ENCODE data around the gene HSF4.

HSF4 gene

DNA sequence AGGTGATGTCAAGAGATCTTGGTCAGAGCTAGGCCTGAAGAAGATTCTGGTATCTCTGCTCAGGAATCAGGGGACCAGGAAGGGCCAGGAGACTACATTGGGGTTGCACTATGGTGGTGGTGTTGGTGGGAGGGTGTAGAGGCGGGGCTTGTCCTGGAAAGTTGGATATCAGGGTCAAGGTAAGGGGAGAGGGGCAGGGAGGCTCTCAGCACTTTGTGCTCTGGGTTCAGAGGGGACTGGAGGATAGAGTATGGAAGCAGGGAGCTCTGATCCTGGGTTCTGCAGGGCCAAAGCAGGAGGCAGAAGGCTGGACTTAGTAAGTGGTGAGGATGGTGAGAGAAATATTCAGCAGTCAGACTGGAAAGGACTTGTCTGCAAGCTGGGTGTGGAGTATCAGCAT is 8.8 kb downstream of the HSF4 start:
- peaks cover 72% of the 10 kb centered on the region for H3K27me3 ChIP-seq (ENCODE audit: control insufficient read depth, low read length)
- TF ChIP-seq EZH2phosphoT487 (IDR thresholded peaks at IDR 0.05; ENCODE audit: borderline replicate concordance, low read length) = no peak
- TF ChIP-seq, protein P1, sequence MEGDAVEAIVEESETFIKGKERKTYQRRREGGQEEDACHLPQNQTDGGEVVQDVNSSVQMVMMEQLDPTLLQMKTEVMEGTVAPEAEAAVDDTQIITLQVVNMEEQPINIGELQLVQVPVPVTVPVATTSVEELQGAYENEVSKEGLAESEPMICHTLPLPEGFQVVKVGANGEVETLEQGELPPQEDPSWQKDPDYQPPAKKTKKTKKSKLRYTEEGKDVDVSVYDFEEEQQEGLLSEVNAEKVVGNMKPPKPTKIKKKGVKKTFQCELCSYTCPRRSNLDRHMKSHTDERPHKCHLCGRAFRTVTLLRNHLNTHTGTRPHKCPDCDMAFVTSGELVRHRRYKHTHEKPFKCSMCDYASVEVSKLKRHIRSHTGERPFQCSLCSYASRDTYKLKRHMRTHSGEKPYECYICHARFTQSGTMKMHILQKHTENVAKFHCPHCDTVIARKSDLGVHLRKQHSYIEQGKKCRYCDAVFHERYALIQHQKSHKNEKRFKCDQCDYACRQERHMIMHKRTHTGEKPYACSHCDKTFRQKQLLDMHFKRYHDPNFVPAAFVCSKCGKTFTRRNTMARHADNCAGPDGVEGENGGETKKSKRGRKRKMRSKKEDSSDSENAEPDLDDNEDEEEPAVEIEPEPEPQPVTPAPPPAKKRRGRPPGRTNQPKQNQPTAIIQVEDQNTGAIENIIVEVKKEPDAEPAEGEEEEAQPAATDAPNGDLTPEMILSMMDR (IDR thresholded peaks at IDR 0.05; ENCODE audit: low read depth, low read length, poor library complexity, severe bottlenecking) = no peak
- no peaks in the 10 kb centered on the region for H3K9me2 ChIP-seq (replicated peaks; ENCODE audit: control insufficient read depth, low read length)
- H4K20me1 ChIP-seq (ENCODE audit: control insufficient read depth, insufficient read depth, low read depth, low read length) = no peaks in the 10 kb centered on the region
- no peaks in the 10 kb centered on the region for H3K9me3 ChIP-seq (ENCODE audit: control insufficient read depth, insufficient read depth, low read length)
- H3K4me3 ChIP-seq (ENCODE audit: low read length) = peak overlapping the region; percentile 67; the same call in 1 of the 2 replicates
- no peaks in the 10 kb centered on the region for H3K79me2 ChIP-seq (ENCODE audit: control insufficient read depth, low read length)
- H3K4me1 ChIP-seq (ENCODE audit: control insufficient read depth, low read length) = peaks cover 28% of the 10 kb centered on the region
- no peaks in the 10 kb centered on the region for H3K36me3 ChIP-seq (ENCODE audit: control insufficient read depth, low read length)
- no peak overlapping the region for H3K27ac ChIP-seq (ENCODE audit: low read depth, low read length)
- peak overlapping the region; percentile 89 for H3K4me2 ChIP-seq (ENCODE audit: low read length)
- no peaks in the 10 kb centered on the region; the same call in 1 of the 2 replicates for H3F3A ChIP-seq (ENCODE audit: control insufficient read depth, insufficient read depth)

DNA sequence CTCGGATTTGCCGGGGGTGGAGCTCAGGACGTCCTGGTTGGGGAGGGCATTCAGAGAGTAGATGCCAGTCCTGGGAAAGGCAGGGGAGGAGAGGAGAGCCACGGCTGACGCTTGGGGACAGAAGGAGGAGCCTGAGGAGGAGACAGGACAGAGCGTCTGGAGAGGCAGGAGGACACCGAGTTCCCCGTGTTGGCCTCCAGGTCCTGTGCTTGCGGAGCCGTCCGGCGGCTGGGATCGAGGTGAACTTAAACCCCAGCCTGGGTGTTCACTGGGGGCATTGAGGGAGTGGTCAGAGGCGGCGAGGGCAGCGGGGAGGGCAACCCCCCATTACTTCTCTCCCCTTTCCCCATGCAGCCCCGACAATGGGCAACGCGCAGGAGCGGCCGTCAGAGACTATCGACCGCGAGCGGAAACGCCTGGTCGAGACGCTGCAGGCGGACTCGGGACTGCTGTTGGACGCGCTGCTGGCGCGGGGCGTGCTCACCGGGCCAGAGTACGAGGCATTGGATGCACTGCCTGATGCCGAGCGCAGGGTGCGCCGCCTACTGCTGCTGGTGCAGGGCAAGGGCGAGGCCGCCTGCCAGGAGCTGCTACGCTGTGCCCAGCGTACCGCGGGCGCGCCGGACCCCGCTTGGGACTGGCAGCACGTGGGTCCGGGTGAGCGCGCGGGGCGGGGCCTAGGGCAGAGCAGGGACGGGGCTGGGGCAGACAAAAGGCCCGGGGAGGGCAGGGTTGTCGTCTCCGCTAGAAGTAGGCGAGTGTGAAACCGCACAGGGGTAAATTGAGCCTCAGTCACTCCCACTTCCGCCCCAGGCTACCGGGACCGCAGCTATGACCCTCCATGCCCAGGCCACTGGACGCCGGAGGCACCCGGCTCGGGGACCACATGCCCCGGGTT is 9.5 kb downstream of the HSF4 start:
- TF ChIP-seq, protein P1 (IDR thresholded peaks at IDR 0.05; ENCODE audit: low read depth, low read length, poor library complexity, severe bottlenecking) = no peak
- peak; percentile 30; the same call in 1 of the 2 replicates for TF ChIP-seq EZH2phosphoT487 (IDR thresholded peaks at IDR 0.05; ENCODE audit: borderline replicate concordance, low read length)
- no peaks in the 10 kb centered on the region for H3K9me3 ChIP-seq (ENCODE audit: control insufficient read depth, insufficient read depth, low read length)
- H3K4me3 ChIP-seq (ENCODE audit: low read length) = peak overlapping the region; percentile 67
- no peaks in the 10 kb centered on the region for H3K9me2 ChIP-seq (replicated peaks; ENCODE audit: control insufficient read depth, low read length)
- H3K79me2 ChIP-seq (ENCODE audit: control insufficient read depth, low read length) = no peaks in the 10 kb centered on the region
- H3K4me2 ChIP-seq (ENCODE audit: low read length) = peak overlapping the region; percentile 89
- H3K4me1 ChIP-seq (ENCODE audit: control insufficient read depth, low read length) = peaks cover 34% of the 10 kb centered on the region
- no peaks in the 10 kb centered on the region; the same call in 1 of the 2 replicates for H3F3A ChIP-seq (ENCODE audit: control insufficient read depth, insufficient read depth)
- H3K27ac ChIP-seq (ENCODE audit: low read depth, low read length) = no peak overlapping the region
- no peaks in the 10 kb centered on the region for H3K36me3 ChIP-seq (ENCODE audit: control insufficient read depth, low read length)
- 0 out of 2 replicates have a peak, but pooled peaks cover 4% of the 10 kb centered on the region for H4K20me1 ChIP-seq (ENCODE audit: control insufficient read depth, insufficient read depth, low read depth, low read length)
- peaks cover 70% of the 10 kb centered on the region for H3K27me3 ChIP-seq (ENCODE audit: control insufficient read depth, low read length)

DNA sequence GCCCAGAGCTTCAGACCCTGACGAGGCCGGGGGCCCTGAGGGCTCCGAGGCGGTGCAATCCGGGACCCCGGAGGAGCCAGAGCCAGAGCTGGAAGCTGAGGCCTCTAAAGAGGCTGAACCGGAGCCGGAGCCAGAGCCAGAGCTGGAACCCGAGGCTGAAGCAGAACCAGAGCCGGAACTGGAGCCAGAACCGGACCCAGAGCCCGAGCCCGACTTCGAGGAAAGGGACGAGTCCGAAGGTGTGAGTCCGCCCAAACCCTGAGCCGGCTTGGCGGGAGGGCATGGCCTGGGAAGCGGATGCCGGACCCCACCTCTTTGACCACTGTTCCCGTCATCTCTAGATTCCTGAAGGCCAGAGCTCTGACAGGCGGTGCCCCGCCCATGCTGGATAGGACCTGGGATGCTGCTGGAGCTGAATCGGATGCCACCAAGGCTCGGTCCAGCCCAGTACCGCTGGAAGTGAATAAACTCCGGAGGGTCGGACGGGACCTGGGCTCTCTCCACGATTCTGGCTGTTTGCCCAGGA is 10.2 kb downstream of the HSF4 start:
- peaks cover 64% of the 10 kb centered on the region for H3K27me3 ChIP-seq (ENCODE audit: control insufficient read depth, low read length)
- peaks cover 34% of the 10 kb centered on the region for H3K4me1 ChIP-seq (ENCODE audit: control insufficient read depth, low read length)
- H3K4me3 ChIP-seq (ENCODE audit: low read length) = peak overlapping the region; percentile 67
- no peaks in the 10 kb centered on the region for H3K79me2 ChIP-seq (ENCODE audit: control insufficient read depth, low read length)
- TF ChIP-seq, protein P1 (IDR thresholded peaks at IDR 0.05; ENCODE audit: low read depth, low read length, poor library complexity, severe bottlenecking) = no peak
- TF ChIP-seq EZH2phosphoT487 (IDR thresholded peaks at IDR 0.05; ENCODE audit: borderline replicate concordance, low read length) = no peak
- no peaks in the 10 kb centered on the region for H3K9me2 ChIP-seq (replicated peaks; ENCODE audit: control insufficient read depth, low read length)
- 0 out of 2 replicates have a peak, but pooled peaks cover 4% of the 10 kb centered on the region for H4K20me1 ChIP-seq (ENCODE audit: control insufficient read depth, insufficient read depth, low read depth, low read length)
- no peaks in the 10 kb centered on the region; the same call in 1 of the 2 replicates for H3F3A ChIP-seq (ENCODE audit: control insufficient read depth, insufficient read depth)
- peak overlapping the region; percentile 89 for H3K4me2 ChIP-seq (ENCODE audit: low read length)
- no peaks in the 10 kb centered on the region for H3K9me3 ChIP-seq (ENCODE audit: control insufficient read depth, insufficient read depth, low read length)
- no peak overlapping the region for H3K27ac ChIP-seq (ENCODE audit: low read depth, low read length)
- no peaks in the 10 kb centered on the region for H3K36me3 ChIP-seq (ENCODE audit: control insufficient read depth, low read length)

Measured in DOHH2 (cell line).